GM23338 (cell line): ENCODE measurements around the gene GAS1. TPM values are rescaled to one million over a fixed set of nuclear protein-coding genes. Genes with fewer than 3 reads are reported as not detected.

ENCODE experiments used
- ATAC-seq: fragments of 200-7000 bp; cut with Tn5 transposase; 3 replicates; pipeline ENCODE4 v1.9.1; 2020
- DNase-seq: peaks from one replicate; pipeline ENCODE4 v3.0.0-alpha.2; 2015; ENCODE audit warnings: low spot score
- H2AFZ ChIP-seq: fragments of 200-600 bp; sonication (generic); 2 replicates; pipeline ENCODE4 v1.8.0; 2016; ENCODE audit warnings: antibody characterized with exemption, mild to moderate bottlenecking, moderate library complexity
- H3F3A ChIP-seq: fragments of 200-600 bp; sonication (generic); replicated peaks from 2 replicates; pipeline ENCODE4 v1.8.0; 2017; ENCODE audit warnings: antibody characterized with exemption, mixed run types, low read depth
- H3K27ac ChIP-seq: fragments of 200-600 bp; sonication (generic); 2 replicates; pipeline ENCODE4 v1.6.1; 2016; ENCODE audit warnings: low read depth
- H3K27me3 ChIP-seq: fragments of 200-600 bp; sonication (generic); 2 replicates; pipeline ENCODE4 v1.8.0; 2016; ENCODE audit warnings: mild to moderate bottlenecking, mixed run types, moderate library complexity; ENCODE audit not compliant: insufficient read depth
- H3K36me3 ChIP-seq: fragments of 200-600 bp; sonication (generic); 2 replicates; pipeline ENCODE4 v1.8.0; 2016; ENCODE audit warnings: mild to moderate bottlenecking; ENCODE audit not compliant: insufficient read depth
- H3K4me1 ChIP-seq: fragments of 200-600 bp; sonication (generic); 2 replicates; pipeline ENCODE4 v1.8.0; 2016; ENCODE audit warnings: mild to moderate bottlenecking, moderate library complexity; ENCODE audit not compliant: insufficient read depth
- H3K4me2 ChIP-seq: fragments of 200-600 bp; sonication (generic); 2 replicates; pipeline ENCODE4 v1.7.1; 2017; ENCODE audit warnings: mixed run types
- H3K4me3 ChIP-seq: fragments of 200-600 bp; sonication (generic); 2 replicates; pipeline ENCODE4 v1.6.1; 2016; ENCODE audit warnings: mixed run types
- H3K79me2 ChIP-seq: fragments of 200-600 bp; sonication (generic); replicated peaks from 2 replicates; pipeline ENCODE4 v1.8.0; 2017; ENCODE audit warnings: mild to moderate bottlenecking; ENCODE audit not compliant: insufficient read depth
- H3K9me2 ChIP-seq: fragments of 200-600 bp; sonication (generic); 2 replicates; pipeline ENCODE4 v1.8.0; 2017; ENCODE audit not compliant: insufficient read depth
- H4K20me1 ChIP-seq: fragments of 200-600 bp; sonication (generic); replicated peaks from 2 replicates; pipeline ENCODE4 v1.8.0; 2017; ENCODE audit warnings: mild to moderate bottlenecking; ENCODE audit not compliant: insufficient read depth
- H3K27ac Mint-ChIP-seq: 2 replicates; pipeline ENCODE4 v1.8.0; 2020; ENCODE audit warnings: inconsistent platforms, mild to moderate bottlenecking, moderate library complexity, mixed read lengths
- H3K27me3 Mint-ChIP-seq: 3 replicates; pipeline ENCODE4 v1.8.0; 2022; ENCODE audit warnings: low read depth, mild to moderate bottlenecking, moderate library complexity, mixed read lengths, inconsistent platforms; ENCODE audit not compliant: insufficient read depth, poor library complexity
- H3K36me3 Mint-ChIP-seq: 3 replicates; pipeline ENCODE4 v1.8.0; 2021; ENCODE audit warnings: low read depth, mild to moderate bottlenecking, inconsistent platforms, moderate library complexity, mixed read lengths
- H3K4me1 Mint-ChIP-seq: 3 replicates; pipeline ENCODE4 v1.8.0; 2020; ENCODE audit warnings: mild to moderate bottlenecking, inconsistent platforms, mixed read lengths
- H3K4me3 Mint-ChIP-seq: 3 replicates; pipeline ENCODE4 v1.8.0; 2021; ENCODE audit warnings: moderate library complexity, mild to moderate bottlenecking, inconsistent platforms, mixed read lengths
- H3K9me3 Mint-ChIP-seq: 3 replicates; pipeline ENCODE4 v1.8.0; 2020; ENCODE audit warnings: moderate library complexity, mild to moderate bottlenecking, inconsistent platforms, mixed read lengths
- CTCF ChIP-seq, 2 experiments: fragments of 200-600 bp in 1 of 2; sonication (generic) in 1 of 2; conservative IDR thresholded peaks; 2 replicates each; pipeline versions ENCODE4 v1.5.1 to v1.6.1; 2016 to 2017; ENCODE audit warnings: antibody characterized with exemption in 2 of 2, low read depth in 2 of 2, mild to moderate bottlenecking in 2 of 2, moderate library complexity in 1 of 2
- EZH2 ChIP-seq: fragments of 200-600 bp; sonication (generic); IDR thresholded peaks from one replicate; pipeline ENCODE4 v1.8.0; 2017; ENCODE audit warnings: antibody characterized with exemption, mild to moderate bottlenecking, low read depth; ENCODE audit not compliant: unreplicated experiment
- EZH2phosphoT487 ChIP-seq: fragments of 200-600 bp; sonication (generic); IDR thresholded peaks from one replicate; pipeline ENCODE4 v1.8.1; 2018; ENCODE audit warnings: antibody characterized with exemption; ENCODE audit not compliant: unreplicated experiment
- NANOG ChIP-seq: IDR thresholded peaks from 2 replicates; pipeline ENCODE4 v1.6.1; 2016; ENCODE audit warnings: antibody characterized with exemption, borderline replicate concordance
- STAT1 ChIP-seq: IDR thresholded peaks from one replicate; pipeline ENCODE4 v1.6.1; 2016; ENCODE audit warnings: antibody characterized with exemption; ENCODE audit not compliant: unreplicated experiment
- ZNF331 ChIP-seq: fragments of 250-450 bp; sonication (Bioruptor Pico); IDR thresholded peaks from 2 replicates; pipeline ENCODE4 v1.5.0; 2020; ENCODE audit warnings: low read depth, mild to moderate bottlenecking, moderate library complexity
- ZNF462 ChIP-seq: fragments of 250-450 bp; sonication (Bioruptor Pico); IDR thresholded peaks from 2 replicates; pipeline ENCODE4 v1.5.0; 2020; ENCODE audit warnings: mild to moderate bottlenecking, moderate library complexity
- polyA plus RNA-seq: library from polyadenylated mRNA; unstranded; fragments of >200 nt; fragmentation: Nextera tagmentation; extraction: Ambion mirVana; gene quantifications from 2 replicates; pipeline ENCODE4 v1.2.1, GENCODE V29; 2016
- total RNA-seq: library from RNA; depleted of rRNA; stranded (reverse); fragments of >200 nt; shearing (Covaris generic); gene quantifications from 2 replicates; pipeline ENCODE4 v1.2.3, GENCODE V29; 2014
- TF ChIP-seq, protein P1 (sequence below): IDR thresholded peaks from one replicate; pipeline ENCODE4 v1.6.1; 2018; ENCODE audit warnings: antibody characterized with exemption; ENCODE audit not compliant: unreplicated experiment

GAS1 gene
- total and polyA plus RNA-seq, 2 experiments from 2014 or later = 1.4 to 7.7 TPM

DNA sequence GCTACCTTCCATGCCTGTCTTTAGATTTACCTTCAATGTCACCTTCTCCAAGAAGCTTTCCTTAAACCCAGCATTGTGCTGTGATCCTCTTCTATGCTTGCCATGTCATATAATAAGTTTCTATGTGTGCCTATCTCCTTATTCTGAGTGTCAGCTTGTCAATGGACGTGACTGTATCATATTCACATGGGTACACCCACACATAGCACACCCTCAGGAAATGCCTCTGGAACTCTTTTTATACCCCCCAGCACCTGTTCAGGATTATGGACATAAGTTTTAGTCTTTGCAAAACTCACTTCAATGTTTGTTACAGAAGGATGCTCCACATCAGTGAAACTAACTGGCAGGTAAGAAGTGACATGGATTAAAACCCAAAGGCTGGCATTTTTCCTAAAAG lies 7.4 kb downstream of the GAS1 start (continued):
- TF ChIP-seq ZNF462 (CRISPR knock-in tag) (no peak), EZH2 (no peak)

DNA sequence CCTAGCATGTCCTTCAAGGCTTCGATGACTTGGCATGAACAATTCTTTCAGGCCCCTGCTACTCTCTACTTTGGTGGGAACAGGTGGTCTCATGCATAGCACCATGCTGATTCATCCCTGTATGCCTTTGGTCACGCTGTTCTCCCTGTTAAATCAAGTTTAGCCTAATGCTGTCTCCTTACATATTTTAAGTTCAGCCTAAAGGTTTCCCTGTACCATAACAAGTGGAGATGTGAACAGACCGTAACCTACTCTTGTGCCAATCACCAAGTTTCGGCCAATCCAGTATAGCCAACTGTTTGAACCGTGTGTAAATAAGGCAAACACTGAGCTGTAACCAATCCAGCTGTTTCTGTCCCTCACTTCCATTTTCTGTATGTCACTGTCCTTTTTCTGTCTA lies 8.0 kb downstream of the GAS1 start:
- Histone ChIP-seq H3K4me2 (no peak overlapping the region), H2AFZ (no peak overlapping the region), H3K27ac (no peak overlapping the region), H3K27me3 (peaks cover 44% of the 10 kb centered on the region), H4K20me1 (no peaks in the 10 kb centered on the region), H3K4me3 (no peak overlapping the region), H3F3A (0 out of 2 replicates have a peak, but pooled peaks cover 3% of the 10 kb centered on the region), H3K9me2 (no peaks in the 10 kb centered on the region), H3K36me3 (no peaks in the 10 kb centered on the region), H3K79me2 (no peaks in the 10 kb centered on the region), H3K4me1 (peaks cover 40% of the 10 kb centered on the region)
- TF ChIP-seq CTCF (conservative IDR thresholded peaks at IDR 0.05; ENCODE audit: low read depth in 2 of 2) (no peak), EZH2 (no peak), ZNF331 (CRISPR knock-in tag) (no peak), NANOG (no peak), EZH2phosphoT487 (no peak), STAT1 (no peak)
- TF ChIP-seq, protein P1, sequence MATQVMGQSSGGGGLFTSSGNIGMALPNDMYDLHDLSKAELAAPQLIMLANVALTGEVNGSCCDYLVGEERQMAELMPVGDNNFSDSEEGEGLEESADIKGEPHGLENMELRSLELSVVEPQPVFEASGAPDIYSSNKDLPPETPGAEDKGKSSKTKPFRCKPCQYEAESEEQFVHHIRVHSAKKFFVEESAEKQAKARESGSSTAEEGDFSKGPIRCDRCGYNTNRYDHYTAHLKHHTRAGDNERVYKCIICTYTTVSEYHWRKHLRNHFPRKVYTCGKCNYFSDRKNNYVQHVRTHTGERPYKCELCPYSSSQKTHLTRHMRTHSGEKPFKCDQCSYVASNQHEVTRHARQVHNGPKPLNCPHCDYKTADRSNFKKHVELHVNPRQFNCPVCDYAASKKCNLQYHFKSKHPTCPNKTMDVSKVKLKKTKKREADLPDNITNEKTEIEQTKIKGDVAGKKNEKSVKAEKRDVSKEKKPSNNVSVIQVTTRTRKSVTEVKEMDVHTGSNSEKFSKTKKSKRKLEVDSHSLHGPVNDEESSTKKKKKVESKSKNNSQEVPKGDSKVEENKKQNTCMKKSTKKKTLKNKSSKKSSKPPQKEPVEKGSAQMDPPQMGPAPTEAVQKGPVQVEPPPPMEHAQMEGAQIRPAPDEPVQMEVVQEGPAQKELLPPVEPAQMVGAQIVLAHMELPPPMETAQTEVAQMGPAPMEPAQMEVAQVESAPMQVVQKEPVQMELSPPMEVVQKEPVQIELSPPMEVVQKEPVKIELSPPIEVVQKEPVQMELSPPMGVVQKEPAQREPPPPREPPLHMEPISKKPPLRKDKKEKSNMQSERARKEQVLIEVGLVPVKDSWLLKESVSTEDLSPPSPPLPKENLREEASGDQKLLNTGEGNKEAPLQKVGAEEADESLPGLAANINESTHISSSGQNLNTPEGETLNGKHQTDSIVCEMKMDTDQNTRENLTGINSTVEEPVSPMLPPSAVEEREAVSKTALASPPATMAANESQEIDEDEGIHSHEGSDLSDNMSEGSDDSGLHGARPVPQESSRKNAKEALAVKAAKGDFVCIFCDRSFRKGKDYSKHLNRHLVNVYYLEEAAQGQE = no peak
- Mint-ChIP-seq H3K27me3 (peaks cover 33% of the 10 kb centered on the region), H3K36me3 (no peaks in the 10 kb centered on the region), H3K4me1 (peaks cover 48% of the 10 kb centered on the region), H3K27ac (no peak overlapping the region), H3K4me3 (no peak overlapping the region), H3K9me3 (no peaks in the 10 kb centered on the region; the same call in 2 of the 3 replicates)
- no peak for ATAC-seq
- DNase-seq = no peak
